ENCODE data around the gene ATP6V0D1.
"Not testable (repeated sequence)": the region's sequence is repeated elsewhere in the genome, so short reads cannot be mapped to it uniquely, and the experiment has no call there.

The ATP6V0D1 gene

GRCh38 chr16:67499106-67499505, 18.1 kb upstream of the ATP6V0D1 start:
- DNase-seq, result no peak

GRCh38 chr16:67490335-67491096, 9.6 kb upstream of the ATP6V0D1 start:
- no peak for DNase-seq

- DNase-seq, result no peak
Observed at GRCh38 chr16:67489401-67490083, 8.6 kb upstream of the ATP6V0D1 start.

- DNase-seq, result not testable (repeated sequence)
Observed at GRCh38 chr16:67487561-67487960, 6.6 kb upstream of the ATP6V0D1 start.

- no peak for DNase-seq
Observed at GRCh38 chr16:67486805-67487204, 5.8 kb upstream of the ATP6V0D1 start.

GRCh38 chr16:67483731-67484525, 3.0 kb upstream of the ATP6V0D1 start:
- no peak for DNase-seq

GRCh38 chr16:67483150-67483549, 2.2 kb upstream of the ATP6V0D1 start, which contains the start of gene AGRP:
Gene AGRP (minus strand): TSS chr16:67483547. CDS start chr16:67483398, 149 bp downstream.
- DNase-seq, result no peak

GRCh38 chr16:67482233-67482924, 1.4 kb upstream of the ATP6V0D1 start:
- no peak for DNase-seq

GRCh38 chr16:67481561-67482232, 740 bp upstream of the ATP6V0D1 start:
- no peak for DNase-seq

GRCh38 chr16:67477960-67478554, 2.9 kb downstream of the ATP6V0D1 start:
- no peak for DNase-seq

- DNase-seq, result no peak
Observed at GRCh38 chr16:67474551-67475455, 6.2 kb downstream of the ATP6V0D1 start.

- no peak for DNase-seq
Observed at GRCh38 chr16:67471758-67472384, 9.1 kb downstream of the ATP6V0D1 start.

- no peak for DNase-seq
Observed at GRCh38 chr16:67470359-67470758, 10.6 kb downstream of the ATP6V0D1 start.

- no peak for DNase-seq
Observed at GRCh38 chr16:67468731-67469130, 12.2 kb downstream of the ATP6V0D1 start.

GRCh38 chr16:67466581-67466980, 14.4 kb downstream of the ATP6V0D1 start:
- DNase-seq, result no peak

- DNase-seq, result no peak
Observed at GRCh38 chr16:67464565-67464964, 16.4 kb downstream of the ATP6V0D1 start.

GRCh38 chr16:67463691-67464090, 17.3 kb downstream of the ATP6V0D1 start:
- DNase-seq, result no peak

GRCh38 chr16:67463059-67463458, 17.9 kb downstream of the ATP6V0D1 start:
- DNase-seq, result no peak

- no peak for DNase-seq
Observed at GRCh38 chr16:67462279-67462655, 18.7 kb downstream of the ATP6V0D1 start.

GRCh38 chr16:67461600-67462278, 19.2 kb downstream of the ATP6V0D1 start:
- no peak for DNase-seq
